IMR-90 (cell line): ENCODE measurements around the gene MAPKAP1. TPM values are rescaled to one million over a fixed set of nuclear protein-coding genes. Genes with fewer than 3 reads are reported as not detected.

Experiments used
- ATAC-seq: fragments of 200-7000 bp; cut with Tn5 transposase; 2 replicates; pipeline ENCODE4 v1.9.1; 2020; ENCODE audit warnings: low read depth, mild to moderate bottlenecking, moderate library complexity
- BruUV-seq: library from RNA; stranded (reverse); fragments of 400-500 nt; replicated peaks from 2 replicates; lab custom pipeline; 2021; lab: Mats Ljungman, UMichigan
- CTCF ChIA-PET: fragments of 300-600 bp; formaldehyde crosslinking; extraction: SDS; loops from one replicate; lab custom pipeline; 2021; ENCODE audit warnings: antibody characterized with exemption; lab: Yijun Ruan, JAX
- POLR2A ChIA-PET: fragments of 300-600 bp; sonication (Branson Sonifier 250); formaldehyde crosslinking; loops from one replicate; lab custom pipeline; 2022; ENCODE audit warnings: antibody characterized with exemption; ENCODE audit not compliant: unreplicated experiment; lab: Charles Lee
- DNase-seq: peaks from one replicate; pipeline ENCODE4 v3.0.0; 2013
- H2AFZ ChIP-seq: replicated peaks from 2 replicates; pipeline ENCODE3; 2013; ENCODE audit warnings: low read length, mild to moderate bottlenecking; ENCODE audit not compliant: poor library complexity
- H2AK5ac ChIP-seq: 2 replicates; pipeline ENCODE4 v1.6.1; 2013; ENCODE audit warnings: low read depth, low read length, inconsistent platforms
- H2AK9ac ChIP-seq: replicated peaks from 2 replicates; pipeline ENCODE3; 2013; ENCODE audit warnings: mild to moderate bottlenecking, low read depth, low read length, moderate library complexity; ENCODE audit not compliant: poor library complexity
- H2BK120ac ChIP-seq: 2 replicates; pipeline ENCODE4 v1.6.1; 2013; ENCODE audit warnings: low read depth, low read length, inconsistent platforms
- H2BK15ac ChIP-seq: 3 replicates; pipeline ENCODE4 v1.6.1; 2013; ENCODE audit warnings: low read depth, low read length, inconsistent platforms
- H2BK20ac ChIP-seq: 2 replicates; pipeline ENCODE4 v1.6.1; 2013; ENCODE audit warnings: low read depth, mild to moderate bottlenecking, inconsistent platforms, low read length, moderate library complexity
- H2BK5ac ChIP-seq: 2 replicates; pipeline ENCODE4 v1.6.1; 2013; ENCODE audit warnings: mild to moderate bottlenecking, low read depth, low read length, inconsistent platforms; ENCODE audit not compliant: poor library complexity, severe bottlenecking
- H3K14ac ChIP-seq: replicated peaks from 2 replicates; pipeline ENCODE4 v1.6.1; 2013; ENCODE audit warnings: low read depth, low read length, inconsistent platforms
- H3K18ac ChIP-seq: 2 replicates; pipeline ENCODE4 v1.6.1; 2013; ENCODE audit warnings: low read depth, low read length, control low read depth
- H3K23ac ChIP-seq: 2 replicates; pipeline ENCODE4 v1.6.1; 2013; ENCODE audit warnings: low read depth, low read length, inconsistent platforms
- H3K27ac ChIP-seq: 2 replicates; pipeline ENCODE4 v1.5.1; 2013; ENCODE audit warnings: mild to moderate bottlenecking, control low read depth, low read length; ENCODE audit not compliant: insufficient read depth
- H3K27me3 ChIP-seq: 2 replicates; pipeline ENCODE4 v1.6.1; 2013; ENCODE audit warnings: low read length; ENCODE audit not compliant: control insufficient read depth, insufficient read depth
- H3K36me3 ChIP-seq: 2 replicates; pipeline ENCODE4 v1.6.1; 2013; ENCODE audit warnings: low read length, mixed read lengths; ENCODE audit not compliant: control insufficient read depth, insufficient read depth
- H3K4ac ChIP-seq: 2 replicates; pipeline ENCODE4 v1.6.1; 2013; ENCODE audit warnings: low read depth, low read length, inconsistent platforms
- H3K4me1 ChIP-seq: 2 replicates; pipeline ENCODE4 v1.6.1; 2013; ENCODE audit warnings: low read length, mixed read lengths; ENCODE audit not compliant: control insufficient read depth, insufficient read depth
- H3K4me2 ChIP-seq: 2 replicates; pipeline ENCODE4 v1.6.1; 2013; ENCODE audit warnings: low read depth, mild to moderate bottlenecking, control low read depth, low read length, moderate library complexity
- H3K4me3 ChIP-seq: 2 replicates; pipeline ENCODE4 v1.5.1; 2013; ENCODE audit warnings: low read depth, mild to moderate bottlenecking, control low read depth, low read length, moderate library complexity; ENCODE audit not compliant: insufficient read depth
- H3K56ac ChIP-seq: 2 replicates; pipeline ENCODE4 v1.6.1; 2013; ENCODE audit warnings: low read length, inconsistent platforms; ENCODE audit not compliant: insufficient read depth; ENCODE audit errors: extremely low read depth
- H3K79me1 ChIP-seq, 2 experiments: 2 replicates each; pipeline ENCODE4 v1.6.1; 2013; ENCODE audit warnings: low read length in 2 of 2, inconsistent platforms in 1 of 2, low read depth in 1 of 2
- H3K9ac ChIP-seq: 2 replicates; pipeline ENCODE4 v1.6.1; 2013; ENCODE audit warnings: low read depth, low read length, control low read depth
- H3K9me1 ChIP-seq: 2 replicates; pipeline ENCODE4 v1.6.1; 2013; ENCODE audit warnings: low read length, inconsistent platforms; ENCODE audit not compliant: insufficient read depth
- H3K9me3 ChIP-seq: 2 replicates; pipeline ENCODE4 v1.6.1; 2013; ENCODE audit warnings: low read length; ENCODE audit not compliant: control insufficient read depth, insufficient read depth
- H4K20me1 ChIP-seq: 2 replicates; pipeline ENCODE4 v1.6.1; 2013; ENCODE audit warnings: low read length, inconsistent platforms; ENCODE audit not compliant: insufficient read depth
- H4K5ac ChIP-seq: 2 replicates; pipeline ENCODE4 v1.6.1; 2013; ENCODE audit warnings: mild to moderate bottlenecking, low read depth, low read length, control low read depth
- H4K8ac ChIP-seq, 2 experiments: 2 replicates each; pipeline ENCODE4 v1.6.1; 2013; ENCODE audit warnings: low read depth in 2 of 2, low read length in 2 of 2, control low read depth in 1 of 2, inconsistent platforms in 1 of 2
- H4K91ac ChIP-seq: 2 replicates; pipeline ENCODE4 v1.6.1; 2013; ENCODE audit warnings: low read depth, low read length, inconsistent platforms; ENCODE audit not compliant: insufficient read depth
- BHLHE40 ChIP-seq: fragments of 150-350 bp; IDR thresholded peaks from 2 replicates; pipeline ENCODE4 v1.6.1; 2016; ENCODE audit warnings: mild to moderate bottlenecking, low read depth, low read length
- CHD1 ChIP-seq: IDR thresholded peaks from 2 replicates; pipeline ENCODE4 v1.6.1; 2012; ENCODE audit warnings: low read depth, low read length, improper control_type of control experiment
- CTCF ChIP-seq: conservative IDR thresholded peaks from 2 replicates; pipeline ENCODE4 v1.5.1; 2012; ENCODE audit warnings: mild to moderate bottlenecking, low read depth, low read length, improper control_type of control experiment
- ELK1 ChIP-seq: fragments of 150-350 bp; IDR thresholded peaks from 2 replicates; pipeline ENCODE4 v1.6.1; 2016; ENCODE audit warnings: low read depth, mild to moderate bottlenecking, low read length, moderate library complexity, borderline replicate concordance
- FOS ChIP-seq: fragments of 150-350 bp; IDR thresholded peaks from 2 replicates; pipeline ENCODE4 v1.6.1; 2016; ENCODE audit warnings: low read depth, low read length
- MAFK ChIP-seq: IDR thresholded peaks from 2 replicates; pipeline ENCODE4 v1.6.1; 2012; ENCODE audit warnings: low read depth, low read length, improper control_type of control experiment
- MAZ ChIP-seq: IDR thresholded peaks from 2 replicates; pipeline ENCODE4 v1.6.1; 2012; ENCODE audit warnings: low read depth, mild to moderate bottlenecking, low read length, improper control_type of control experiment, moderate library complexity, borderline replicate concordance
- MXI1 ChIP-seq: IDR thresholded peaks from 2 replicates; pipeline ENCODE4 v1.6.1; 2012; ENCODE audit warnings: low read depth, mild to moderate bottlenecking, low read length, moderate library complexity, borderline replicate concordance
- NFE2L2 ChIP-seq: fragments of 150-350 bp; IDR thresholded peaks from 2 replicates; pipeline ENCODE4 v1.6.1; 2016; ENCODE audit warnings: low read depth, mild to moderate bottlenecking, low read length
- RAD21 ChIP-seq: IDR thresholded peaks from 2 replicates; pipeline ENCODE4 v1.6.1; 2012; ENCODE audit warnings: low read length, improper control_type of control experiment
- RCOR1 ChIP-seq: IDR thresholded peaks from 2 replicates; pipeline ENCODE4 v1.6.1; 2012; ENCODE audit warnings: mild to moderate bottlenecking, low read length, improper control_type of control experiment; ENCODE audit not compliant: insufficient replicate concordance
- RFX5 ChIP-seq: IDR thresholded peaks from 2 replicates; pipeline ENCODE4 v1.8.0; 2012; ENCODE audit warnings: low read depth, mild to moderate bottlenecking, low read length, moderate library complexity
- SMC3 ChIP-seq: fragments of 150-350 bp; IDR thresholded peaks from 2 replicates; pipeline ENCODE4 v1.6.1; 2016; ENCODE audit warnings: low read depth, mild to moderate bottlenecking, antibody characterized with exemption, low read length, moderate library complexity
- WGBS, 2 experiments: methylation state at CpG; one replicate each; pipeline versions ENCODE4 v1.1.5 to v1.1.7; 2013; ENCODE audit warnings: missing lambda C conversion rate in 2 of 2; ENCODE audit not compliant: insufficient read length in 1 of 2; ENCODE audit errors: extremely low coverage in 2 of 2; 5-methylcytosine and 5-hydroxymethylcytosine counted together
- dilution Hi-C: fragments of 300-500 bp; cut with HindIII; formaldehyde crosslinking; loops from one replicate; pipeline ENCODE4 v1.14.3; 2018; ENCODE audit warnings: low sequenced_read_pairs; ENCODE audit not compliant: unreplicated experiment
- in situ Hi-C: fragments of 300-500 bp; cut with MboI; formaldehyde crosslinking; loops from 3 replicates; pipeline ENCODE4 v1.14.3; 2019; ENCODE audit warnings: low sequenced_read_pairs, inconsistent platforms, mixed read lengths
- intact Hi-C: fragments of 100-400 bp; cut with micrococcal nuclease; formaldehyde crosslinking; loops from 2 replicates; pipeline ENCODE4 v1.10.0; 2022
- polyA plus RNA-seq, 3 experiments: library from polyadenylated mRNA; depleted of rRNA; stranded (reverse); fragments of >200 nt; gene quantifications; 2 replicates each; pipeline ENCODE4 v1.2.3, GENCODE V29; 2012; ENCODE audit warnings: low replicate concordance in 1 of 3
- total RNA-seq: library from RNA; depleted of rRNA; stranded (reverse); fragments of >200 nt; gene quantifications from 2 replicates; pipeline ENCODE4 v1.2.3, GENCODE V29; 2012

MAPKAP1 gene
- total and polyA plus RNA-seq, 2 of the 4 experiments (the other 2 are of a cell fraction): 87.2 to 158 TPM

- Histone ChIP-seq H3K4ac (no peak overlapping the region), H2AFZ (no peak overlapping the region), H3K9ac (no peak overlapping the region), H3K23ac (no peak overlapping the region), H3K9me3 (no peaks in the 10 kb centered on the region), H3K4me3 (no peak overlapping the region), H2AK9ac (no peak overlapping the region), H2BK15ac (no peak overlapping the region), H3K27me3 (no peaks in the 10 kb centered on the region), H3K27ac (no peak overlapping the region), H4K20me1 (peaks cover 22% of the 10 kb centered on the region; the same call in 1 of the 2 replicates), H4K8ac (no peak overlapping the region), H4K5ac (no peak overlapping the region), H3K9me1 (peaks cover 21% of the 10 kb centered on the region), H3K4me1 (peaks cover 21% of the 10 kb centered on the region), H3K36me3 (0 out of 2 replicates have a peak, but pooled peaks cover 1% of the 10 kb centered on the region), H2BK120ac (no peak overlapping the region), H3K18ac (no peak overlapping the region), H2BK20ac (peak overlapping the region; percentile 27; the same call in 1 of the 2 replicates), H3K56ac (no peak overlapping the region), H4K91ac (no peak overlapping the region), H3K4me2 (peak overlapping the region; percentile 3; the same call in 1 of the 2 replicates), H3K14ac (no peak overlapping the region), H2AK5ac (no peak overlapping the region), H2BK5ac (no peak overlapping the region), H3K79me1 (peaks cover 19 to 50% of the 10 kb centered on the region in 2 experiments)
- 85% methylated on average over 2 of the region's 7 CpGs; no CpG with 5 or more reads in 1 of the 2 experiments for WGBS, 2 experiments
- ChIA-PET CTCF (no interaction called here), POLR2A (no interaction called here)
- no TSS peak for BruUV-seq
- in situ Hi-C loops (no loop called here), intact Hi-C loops (loop anchor here (5.0 kb wide), 1 partner anchor 87 kb away; no protein-coding TSS in a partner anchor), dilution Hi-C loops (no loop called here)
- no peak for DNase-seq
- TF ChIP-seq ELK1 (no peak), NFE2L2 (no peak), FOS (no peak), CHD1 (no peak), RAD21 (no peak), SMC3 (no peak), RCOR1 (no peak), BHLHE40 (no peak), MAFK (no peak), RFX5 (no peak), CTCF (no peak), MAZ (no peak), MXI1 (no peak)
- ATAC-seq: no peak
Observed at GRCh38 chr9:125549465-125549871, 157.5 kb downstream of the MAPKAP1 start.
